GM12864 (cell line): ENCODE measurements around the gene OR2T33.
"Not testable (repeated sequence)": the region's sequence is repeated elsewhere in the genome, so short reads cannot be mapped to it uniquely, and the experiment has no call there.

Source experiments
- DNase-seq: peaks from one replicate; pipeline ENCODE4 v3.0.0-alpha.2; 2011; ENCODE audit warnings: low read depth
- H3K4me3 ChIP-seq: 2 replicates; pipeline ENCODE4 v1.5.1; 2011; ENCODE audit warnings: mild to moderate bottlenecking, low read depth, low read length, control low read depth
- TF ChIP-seq, protein P1 (sequence below): IDR thresholded peaks from 2 replicates; pipeline ENCODE4 v1.5.1; 2011; ENCODE audit warnings: low read depth, mild to moderate bottlenecking, moderate library complexity, low read length, control low read depth, inconsistent platforms; ENCODE audit errors: missing control alignments

OR2T33 gene, protein sequence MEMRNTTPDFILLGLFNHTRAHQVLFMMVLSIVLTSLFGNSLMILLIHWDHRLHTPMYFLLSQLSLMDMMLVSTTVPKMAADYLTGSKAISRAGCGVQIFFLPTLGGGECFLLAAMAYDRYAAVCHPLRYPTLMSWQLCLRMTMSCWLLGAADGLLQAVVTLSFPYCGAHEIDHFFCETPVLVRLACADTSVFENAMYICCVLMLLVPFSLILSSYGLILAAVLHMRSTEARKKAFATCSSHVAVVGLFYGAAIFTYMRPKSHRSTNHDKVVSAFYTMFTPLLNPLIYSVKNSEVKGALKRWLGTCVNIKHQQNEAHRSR

DNA sequence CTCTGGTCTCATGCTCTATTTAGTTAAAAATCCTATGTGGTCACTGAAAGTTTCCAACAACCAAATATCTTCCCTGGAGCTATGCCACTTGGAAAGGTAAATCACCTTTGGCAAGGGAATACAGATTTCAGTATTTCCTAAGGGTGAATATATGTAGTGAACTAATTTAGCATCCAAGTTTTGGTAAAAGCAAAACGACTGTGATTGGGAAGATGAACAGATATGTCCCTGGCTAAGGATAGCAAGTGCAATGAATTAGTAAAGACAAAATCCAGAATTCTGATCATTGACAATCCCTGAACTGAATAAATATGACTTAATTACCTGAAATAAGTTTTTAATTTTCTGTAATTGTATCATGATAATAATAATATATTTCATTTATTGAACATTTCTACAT lies at the start of gene OR2T33:
OR2T33 (minus strand) TSS at position 101 of the 400 bp plus-strand sequence. CDS start 4,162 bp downstream, outside the sequence.
- H3K4me3 ChIP-seq: no peak within 1 kb of the TSS
- DNase-seq: no peak

DNA sequence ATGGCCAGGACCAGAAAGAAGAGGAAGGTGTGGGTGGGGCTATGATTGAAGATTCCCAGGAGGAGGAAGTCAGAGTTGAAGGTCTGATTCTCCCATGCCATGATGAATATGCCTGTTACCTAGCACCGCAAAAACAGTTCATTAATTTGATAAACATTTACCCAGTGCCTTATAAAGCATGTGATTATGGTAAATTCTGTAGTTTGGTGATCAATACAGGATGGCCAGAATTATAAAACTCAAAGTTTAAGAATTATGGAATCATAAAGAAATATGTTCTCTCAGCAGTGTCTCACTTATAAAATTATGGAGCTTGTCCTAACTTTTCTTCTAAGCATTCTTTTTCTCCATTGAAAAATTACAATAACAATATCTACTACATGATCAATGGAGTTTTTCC lies 46.7 kb upstream of the OR2T33 start, which contains the start of gene OR2M7:
OR2M7 (minus strand) TSS at position 101 of the 400 bp plus-strand sequence; CDS start at position 101, 0 bp downstream.
- no peak for DNase-seq
- no peak within 1 kb of the TSS for H3K4me3 ChIP-seq
- TF ChIP-seq, protein P1, sequence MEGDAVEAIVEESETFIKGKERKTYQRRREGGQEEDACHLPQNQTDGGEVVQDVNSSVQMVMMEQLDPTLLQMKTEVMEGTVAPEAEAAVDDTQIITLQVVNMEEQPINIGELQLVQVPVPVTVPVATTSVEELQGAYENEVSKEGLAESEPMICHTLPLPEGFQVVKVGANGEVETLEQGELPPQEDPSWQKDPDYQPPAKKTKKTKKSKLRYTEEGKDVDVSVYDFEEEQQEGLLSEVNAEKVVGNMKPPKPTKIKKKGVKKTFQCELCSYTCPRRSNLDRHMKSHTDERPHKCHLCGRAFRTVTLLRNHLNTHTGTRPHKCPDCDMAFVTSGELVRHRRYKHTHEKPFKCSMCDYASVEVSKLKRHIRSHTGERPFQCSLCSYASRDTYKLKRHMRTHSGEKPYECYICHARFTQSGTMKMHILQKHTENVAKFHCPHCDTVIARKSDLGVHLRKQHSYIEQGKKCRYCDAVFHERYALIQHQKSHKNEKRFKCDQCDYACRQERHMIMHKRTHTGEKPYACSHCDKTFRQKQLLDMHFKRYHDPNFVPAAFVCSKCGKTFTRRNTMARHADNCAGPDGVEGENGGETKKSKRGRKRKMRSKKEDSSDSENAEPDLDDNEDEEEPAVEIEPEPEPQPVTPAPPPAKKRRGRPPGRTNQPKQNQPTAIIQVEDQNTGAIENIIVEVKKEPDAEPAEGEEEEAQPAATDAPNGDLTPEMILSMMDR: no peak

More for the DNA sequence above, at the start of gene OR2T33:
- TF ChIP-seq, protein P1: no peak

- H3K4me3 ChIP-seq: no peak overlapping the region
- TF ChIP-seq, protein P1: no peak
- DNase-seq: no peak
Observed at GRCh38 chr1:248316796-248317195, 39.0 kb upstream of the OR2T33 start.

DNA sequence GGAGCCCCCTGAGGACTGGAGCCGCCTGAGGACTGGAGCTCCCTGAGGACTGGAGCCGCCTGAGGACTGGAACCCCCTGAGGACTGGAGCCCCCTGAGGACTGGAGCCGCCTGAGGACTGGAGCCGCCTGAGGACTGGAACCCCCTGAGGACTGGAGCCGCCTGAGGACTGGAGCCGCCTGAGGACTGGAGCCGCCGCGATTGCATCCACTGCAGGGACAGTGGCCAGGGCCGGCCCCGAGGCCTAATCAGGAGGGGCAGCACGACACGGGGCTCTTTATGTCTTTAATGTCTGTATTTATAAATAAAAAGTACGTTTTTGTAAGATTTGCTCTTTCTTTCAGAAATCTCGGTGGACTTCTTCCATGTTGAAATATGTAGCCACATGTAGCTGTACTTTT lies 29.0 kb upstream of the OR2T33 start:
- not testable (repeated sequence) for H3K4me3 ChIP-seq, DNase-seq

DNA sequence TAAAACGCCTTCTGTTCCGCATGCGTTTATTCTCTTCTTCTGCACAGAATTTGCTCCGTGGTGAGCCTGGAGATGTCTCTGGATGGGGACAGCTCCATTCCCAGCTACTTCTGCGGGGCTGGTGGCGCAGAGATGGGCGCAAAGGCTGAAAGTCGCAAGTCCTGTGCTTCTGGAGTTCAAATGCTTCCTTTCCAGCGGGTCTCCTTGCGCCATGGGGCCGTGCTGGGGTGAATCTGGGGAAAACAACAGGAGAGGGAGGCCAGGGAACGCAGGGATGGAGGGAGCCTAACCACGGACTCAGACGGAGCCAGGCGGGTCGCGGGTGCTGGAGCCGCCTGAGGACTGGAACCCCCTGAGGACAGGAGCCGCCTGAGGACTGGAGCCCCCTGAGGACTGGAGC lies 28.3 kb upstream of the OR2T33 start:
- DNase-seq: no peak
- H3K4me3 ChIP-seq: no peak overlapping the region
- TF ChIP-seq, protein P1: no peak

GRCh38 chr1:248305672-248306071 lies 27.9 kb upstream of the OR2T33 start:
- H3K4me3 ChIP-seq, DNase-seq: not testable (repeated sequence)

- no peak within 1 kb of the TSS for H3K4me3 ChIP-seq
- DNase-seq: no peak
- TF ChIP-seq, protein P1: no peak
Observed at GRCh38 chr1:248303324-248303723, 25.5 kb upstream of the OR2T33 start, which contains the start of gene OR2T12. Gene OR2T12 (minus strand): TSS chr1:248303424. CDS start chr1:248295578, 7,846 bp downstream.

GRCh38 chr1:248288391-248288790 lies 10.6 kb upstream of the OR2T33 start:
- TF ChIP-seq, protein P1: no peak
- no peak for DNase-seq
- no peak overlapping the region for H3K4me3 ChIP-seq

DNA sequence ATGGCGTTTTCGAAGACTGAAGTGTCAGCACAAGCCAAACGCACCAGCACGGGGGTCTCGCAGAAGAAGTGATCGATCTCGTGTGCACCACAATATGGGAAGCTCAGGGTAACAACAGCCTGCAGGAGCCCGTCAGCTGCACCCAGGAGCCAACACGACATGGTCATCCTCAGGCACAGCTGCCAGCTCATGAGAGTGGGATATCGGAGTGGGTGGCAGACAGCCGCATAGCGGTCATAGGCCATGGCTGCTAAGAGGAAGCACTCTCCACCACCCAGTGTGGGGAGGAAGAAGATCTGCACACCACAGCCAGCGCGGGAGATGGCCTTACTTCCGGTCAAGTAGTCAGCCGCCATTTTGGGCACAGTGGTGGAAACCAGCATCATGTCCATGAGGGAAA lies 4.6 kb downstream of the OR2T33 start:
- not testable (repeated sequence) for DNase-seq, H3K4me3 ChIP-seq
